Vagina (tissue), 2 donors: ENCODE results near the gene LRIG3.

Source experiments
- POLR2A ChIP-seq, 2 donors: fragments of 450-650 bp; IDR thresholded peaks; one replicate each; pipeline ENCODE4 v1.6.1; 2017; ENCODE audit warnings: antibody characterized with exemption in 2 of 2, mild to moderate bottlenecking in 2 of 2, moderate library complexity in 2 of 2
- POLR2AphosphoS5 ChIP-seq, 2 donors: sonication (generic); formaldehyde crosslinking; IDR thresholded peaks; one replicate each; pipeline ENCODE4 v1.9.0; 2017; ENCODE audit warnings: antibody characterized with exemption in 2 of 2, mild to moderate bottlenecking in 2 of 2, low read depth in 1 of 2; ENCODE audit not compliant: insufficient read depth in 1 of 2
- TF ChIP-seq, protein P1 (sequence below), 3 experiments: fragments of 450-650 bp in 2 of 3; fragments of 200-600 bp in 1 of 3; sonication (generic) in 1 of 3; IDR thresholded peaks; one replicate each; pipeline ENCODE4 v1.5.1; 2017 to 2019; ENCODE audit warnings: antibody characterized with exemption in 3 of 3, mild to moderate bottlenecking in 2 of 3, moderate library complexity in 2 of 3

DNA sequence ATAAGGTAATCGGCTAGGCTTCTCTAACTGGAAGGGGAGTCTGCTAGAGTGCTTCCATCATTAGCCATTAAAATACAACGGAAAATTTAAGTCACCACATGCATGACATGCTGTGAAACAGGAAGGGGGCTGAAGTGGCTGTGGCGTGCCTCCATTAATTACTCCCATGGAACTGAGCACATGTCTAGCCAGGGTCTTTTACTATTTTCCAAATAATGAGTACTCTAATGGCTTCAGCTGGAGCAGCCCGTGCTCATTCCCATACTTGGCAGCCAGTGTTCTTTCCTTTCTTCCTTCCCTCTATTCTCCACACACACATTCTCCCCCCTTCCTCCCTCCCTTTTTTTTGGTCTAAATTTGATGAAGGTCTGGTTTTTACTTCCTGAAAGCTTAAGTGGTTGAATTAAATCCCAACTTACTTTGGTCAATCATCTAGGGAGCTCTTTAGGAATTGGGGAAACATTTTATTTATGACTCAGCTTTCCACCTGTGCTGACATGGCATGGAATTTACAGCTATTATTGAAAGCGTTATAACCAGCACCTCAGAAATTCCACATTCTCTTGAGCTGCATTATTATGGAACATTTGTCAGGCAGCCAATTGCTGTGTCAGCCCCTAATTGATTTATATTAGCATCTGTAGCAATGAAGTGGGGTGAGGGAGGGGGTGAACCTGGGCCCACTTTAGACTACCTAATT, 72.3 kb downstream of the LRIG3 start:
- TF ChIP-seq, protein P1, sequence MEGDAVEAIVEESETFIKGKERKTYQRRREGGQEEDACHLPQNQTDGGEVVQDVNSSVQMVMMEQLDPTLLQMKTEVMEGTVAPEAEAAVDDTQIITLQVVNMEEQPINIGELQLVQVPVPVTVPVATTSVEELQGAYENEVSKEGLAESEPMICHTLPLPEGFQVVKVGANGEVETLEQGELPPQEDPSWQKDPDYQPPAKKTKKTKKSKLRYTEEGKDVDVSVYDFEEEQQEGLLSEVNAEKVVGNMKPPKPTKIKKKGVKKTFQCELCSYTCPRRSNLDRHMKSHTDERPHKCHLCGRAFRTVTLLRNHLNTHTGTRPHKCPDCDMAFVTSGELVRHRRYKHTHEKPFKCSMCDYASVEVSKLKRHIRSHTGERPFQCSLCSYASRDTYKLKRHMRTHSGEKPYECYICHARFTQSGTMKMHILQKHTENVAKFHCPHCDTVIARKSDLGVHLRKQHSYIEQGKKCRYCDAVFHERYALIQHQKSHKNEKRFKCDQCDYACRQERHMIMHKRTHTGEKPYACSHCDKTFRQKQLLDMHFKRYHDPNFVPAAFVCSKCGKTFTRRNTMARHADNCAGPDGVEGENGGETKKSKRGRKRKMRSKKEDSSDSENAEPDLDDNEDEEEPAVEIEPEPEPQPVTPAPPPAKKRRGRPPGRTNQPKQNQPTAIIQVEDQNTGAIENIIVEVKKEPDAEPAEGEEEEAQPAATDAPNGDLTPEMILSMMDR (IDR thresholded peaks at IDR 0.05), result no peak
- TF ChIP-seq POLR2AphosphoS5 (IDR thresholded peaks at IDR 0.05; ENCODE audit: insufficient read depth in 1 of 2, low read depth in 1 of 2), result no peak
- no peak for TF ChIP-seq POLR2A (IDR thresholded peaks at IDR 0.05)
